ENCODE measurements around the gene SMC5.
"Not testable (repeated sequence)": the region's sequence is repeated elsewhere in the genome, so short reads cannot be mapped to it uniquely, and the experiment has no call there.

Gene SMC5

GRCh38 chr9:70367305-70367930 lies 108.6 kb downstream of the SMC5 start:
- no peak for DNase-seq

DNA sequence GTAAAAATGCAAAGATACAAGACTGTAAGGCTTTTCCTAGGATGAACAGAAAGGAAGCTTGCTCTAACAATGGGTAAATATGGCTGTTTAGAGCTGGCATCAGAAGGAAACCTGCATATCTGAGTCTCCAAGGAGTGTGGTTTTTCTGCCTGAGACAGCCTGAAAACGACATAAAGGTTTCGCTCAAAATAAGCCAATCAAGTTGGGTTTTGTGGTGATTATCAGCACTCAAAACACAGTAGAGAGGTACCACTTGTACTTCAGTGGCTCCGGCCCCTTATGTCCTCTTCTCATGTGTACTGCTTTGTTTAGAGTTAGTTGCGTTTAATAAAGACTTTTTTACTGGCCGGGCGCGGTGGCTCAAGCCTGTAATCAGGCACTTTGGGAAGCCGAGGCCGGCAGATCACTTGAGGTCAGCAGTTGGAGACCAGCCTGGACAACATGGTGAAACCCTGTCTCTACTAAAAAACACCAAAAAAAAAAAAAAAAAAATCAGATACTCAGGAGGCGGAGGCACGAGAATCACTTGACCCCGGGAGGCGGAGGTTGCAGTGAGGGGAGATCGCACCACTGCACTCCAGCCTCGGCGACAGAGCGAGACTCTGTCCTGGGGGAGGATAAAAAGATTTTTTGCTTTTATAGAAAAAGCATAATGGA lies 116.3 kb downstream of the SMC5 start:
- no peak for DNase-seq

DNA sequence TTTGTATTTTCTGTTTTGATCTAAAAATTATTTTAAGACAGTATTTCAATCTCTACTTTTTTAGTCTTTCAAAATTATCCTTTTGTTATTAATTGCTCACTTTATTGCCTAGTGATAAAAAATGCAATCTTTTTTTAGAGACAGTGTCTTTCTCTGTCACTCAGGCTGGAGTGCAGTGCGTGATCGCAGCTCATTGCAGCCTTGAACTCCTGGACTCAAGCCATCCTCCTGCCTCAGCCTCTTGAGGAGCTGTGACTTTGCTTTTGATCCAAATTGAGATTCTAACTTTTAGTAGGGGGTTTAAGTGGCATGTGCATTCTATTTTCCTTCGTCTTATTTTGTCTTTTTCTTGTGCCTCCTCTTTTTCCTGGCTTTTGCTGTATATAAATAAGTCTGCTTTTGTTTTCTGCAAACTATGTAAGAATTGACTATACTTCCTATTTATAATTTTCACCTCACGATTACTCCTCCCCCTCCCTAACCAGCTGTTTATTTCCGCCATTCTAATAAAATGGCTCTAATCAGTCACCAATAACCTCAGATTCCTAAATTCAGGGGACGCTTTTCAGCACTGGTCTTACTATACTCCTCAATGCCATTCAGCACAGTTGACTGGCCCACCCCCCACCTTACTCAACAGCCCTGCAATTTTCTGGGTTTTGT lies 123.4 kb downstream of the SMC5 start:
- no peak for DNase-seq

- DNase-seq: no peak
Observed at GRCh38 chr9:70382709-70383605, 124.2 kb downstream of the SMC5 start.

DNA sequence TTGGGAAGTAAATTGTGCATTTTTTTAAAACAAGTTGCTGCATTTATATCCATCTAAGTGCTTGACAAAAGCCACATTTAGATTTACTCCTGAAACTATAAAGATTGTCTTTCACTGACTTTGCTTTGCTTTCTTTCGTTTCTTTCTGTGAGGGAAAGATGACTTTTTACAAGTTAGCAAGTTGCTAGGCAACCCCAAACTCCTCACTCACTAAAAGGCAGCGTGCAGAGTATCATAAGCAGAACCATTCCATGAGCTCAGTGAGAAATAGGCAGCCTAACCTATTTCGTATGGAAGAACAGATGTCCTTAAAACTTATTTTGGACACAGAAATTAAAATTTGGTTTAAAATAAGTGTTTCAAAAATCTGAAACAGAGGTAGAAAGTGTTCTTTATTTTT lies 126.6 kb downstream of the SMC5 start:
- DNase-seq: no peak

GRCh38 chr9:70387663-70388062 lies 128.9 kb downstream of the SMC5 start:
- no peak for DNase-seq

GRCh38 chr9:70389188-70389587 lies 130.4 kb downstream of the SMC5 start:
- DNase-seq: no peak

DNA sequence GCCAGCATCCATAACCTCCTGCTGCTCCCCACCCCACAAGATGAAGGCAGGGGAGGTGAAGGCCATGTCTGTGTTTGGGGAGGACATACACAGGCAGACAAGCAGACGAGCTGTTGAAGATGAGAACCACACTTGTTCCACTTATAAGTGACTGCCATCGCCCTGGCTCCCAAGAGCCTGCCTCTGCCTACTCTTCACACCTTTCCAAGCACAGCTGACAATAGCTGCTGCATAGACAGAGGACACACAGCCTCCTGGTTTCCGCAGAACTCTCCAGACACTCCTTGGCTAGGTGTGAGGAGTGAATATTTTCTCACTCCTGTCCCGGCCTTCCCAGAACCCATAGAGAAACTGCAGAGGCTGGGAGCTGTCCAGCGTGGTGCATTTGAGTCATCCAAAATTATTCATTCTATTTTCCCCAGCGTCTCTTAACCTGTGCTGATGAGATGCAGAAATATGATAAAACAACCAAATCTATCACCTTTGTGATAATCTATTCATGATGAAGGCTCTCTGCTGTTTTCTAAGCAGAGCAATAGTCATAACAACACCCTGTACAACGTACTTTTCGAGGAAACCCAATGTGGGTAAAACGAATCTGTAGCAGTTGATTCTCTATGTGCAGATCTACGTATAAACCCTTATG lies 131.0 kb downstream of the SMC5 start:
- peak; percentile 31 for DNase-seq

GRCh38 chr9:70390933-70391341 lies 132.2 kb downstream of the SMC5 start:
- peak; percentile 12 for DNase-seq

DNA sequence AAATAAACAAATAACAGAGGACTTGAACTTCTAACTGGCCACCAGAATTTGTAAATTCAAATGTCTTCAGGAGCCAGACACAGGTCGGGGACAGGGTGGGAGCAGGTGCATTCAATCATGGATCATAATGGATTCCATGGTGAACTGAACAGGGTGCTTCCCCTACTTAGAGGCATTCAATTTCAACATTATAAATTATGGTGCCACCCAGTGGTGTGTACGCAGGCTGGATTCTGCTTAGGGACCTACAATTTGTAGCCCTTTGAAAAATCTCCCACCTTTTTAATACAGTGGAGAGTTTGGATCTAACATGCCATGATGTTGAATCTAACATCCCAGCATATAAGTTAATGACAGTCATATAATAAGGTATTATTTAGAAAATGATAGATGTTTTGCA lies 133.4 kb downstream of the SMC5 start:
- no peak for DNase-seq

DNA sequence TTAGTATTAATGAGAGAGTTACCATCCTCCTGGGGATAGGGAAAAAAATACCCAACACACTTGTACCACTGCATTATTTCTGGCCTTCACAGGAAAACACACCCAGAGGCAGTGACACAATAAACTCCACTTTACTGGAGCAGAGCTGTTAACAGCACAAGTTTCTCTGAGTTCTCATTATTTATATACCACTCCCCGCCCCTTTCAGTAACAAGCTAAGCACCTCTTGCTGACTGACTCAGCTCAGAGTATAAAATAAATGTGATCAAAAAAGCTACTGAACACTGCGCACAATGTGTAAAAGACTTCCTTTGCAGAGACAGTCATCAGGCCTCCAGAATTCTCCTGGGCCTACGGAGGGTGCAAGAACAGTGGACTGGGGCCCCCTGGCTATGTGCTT lies 134.1 kb downstream of the SMC5 start:
- DNase-seq: no peak

- no peak for DNase-seq
Observed at GRCh38 chr9:70395652-70396051, 136.9 kb downstream of the SMC5 start.

DNA sequence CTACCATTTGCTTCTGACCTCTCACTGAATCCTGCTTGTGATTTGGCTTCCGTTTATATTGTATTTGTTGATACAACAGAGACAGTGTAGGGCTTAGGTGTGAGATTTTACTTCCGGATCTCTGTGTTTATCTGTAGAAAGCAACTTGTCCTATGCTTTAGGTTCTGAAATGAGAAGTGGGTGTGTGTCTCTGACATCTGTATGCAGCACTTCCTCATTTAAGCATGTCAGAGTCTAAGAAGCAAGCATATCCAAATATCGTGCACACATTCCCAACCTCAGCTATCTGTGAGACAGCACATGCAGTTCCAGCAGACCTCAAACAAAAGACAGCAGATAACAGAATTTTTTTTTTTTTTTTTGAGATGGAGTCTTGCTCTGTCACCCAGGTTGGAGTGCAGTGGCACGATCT lies 139.4 kb downstream of the SMC5 start:
- DNase-seq: no peak

- no peak for DNase-seq
Observed at GRCh38 chr9:70399141-70399540, 140.4 kb downstream of the SMC5 start.

DNA sequence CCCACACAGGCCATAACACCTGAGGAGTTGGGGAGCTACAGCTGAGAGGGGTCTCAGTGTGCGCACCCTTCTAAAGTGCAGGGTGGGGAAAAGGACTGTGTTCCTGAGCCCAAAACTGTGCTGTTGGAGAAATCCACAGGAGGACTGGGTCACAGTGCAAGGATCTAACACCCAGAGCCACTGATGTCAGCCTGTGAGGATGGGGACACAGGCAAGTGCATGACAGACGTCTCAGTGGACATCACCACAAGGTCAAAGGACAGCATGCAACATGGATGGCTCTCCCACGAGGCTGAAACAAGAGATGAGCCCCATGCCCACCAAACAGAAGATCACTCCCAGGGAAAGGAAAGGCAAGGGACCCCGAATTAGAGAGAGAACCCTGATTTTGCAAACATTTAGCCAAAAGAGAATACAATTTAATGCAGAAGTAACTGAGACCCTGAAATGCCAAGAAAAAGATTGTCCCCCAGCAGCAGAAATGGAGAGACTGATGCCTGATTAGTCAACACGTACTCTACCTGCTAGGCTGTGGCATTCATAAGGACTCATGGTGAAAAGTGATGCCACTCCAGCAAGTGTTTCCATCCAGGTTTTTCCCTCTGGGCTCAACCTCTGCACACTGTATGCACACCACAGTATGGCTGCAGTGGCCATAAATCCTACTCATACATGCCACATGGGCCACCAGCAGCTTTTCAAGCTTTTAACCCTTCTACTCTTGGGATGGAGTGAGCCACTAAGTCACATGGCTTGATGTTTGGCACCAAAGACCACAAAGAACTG lies 141.5 kb downstream of the SMC5 start:
- DNase-seq: no peak

DNA sequence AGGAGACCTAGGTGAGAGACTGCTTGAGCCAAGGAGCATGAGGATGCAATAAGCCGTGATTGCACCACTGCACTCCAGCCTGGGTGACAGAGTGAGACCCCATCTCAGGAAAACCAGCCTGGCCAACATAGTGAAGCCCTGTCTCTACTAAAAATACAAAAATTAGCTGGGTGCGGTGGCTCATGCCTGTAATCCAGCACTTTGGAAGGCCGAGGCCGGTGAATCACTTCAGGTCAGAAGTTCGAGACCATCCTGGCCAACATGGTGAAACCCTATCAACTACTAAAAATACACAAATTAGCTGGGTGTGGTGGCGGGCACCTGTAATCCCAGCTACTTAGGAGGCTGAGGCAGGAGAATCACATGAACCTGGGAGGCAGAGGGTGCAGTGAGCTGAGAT lies 142.5 kb downstream of the SMC5 start:
- DNase-seq: not testable (repeated sequence)

- no peak for DNase-seq
Observed at GRCh38 chr9:70402213-70402612, 143.4 kb downstream of the SMC5 start.

DNA sequence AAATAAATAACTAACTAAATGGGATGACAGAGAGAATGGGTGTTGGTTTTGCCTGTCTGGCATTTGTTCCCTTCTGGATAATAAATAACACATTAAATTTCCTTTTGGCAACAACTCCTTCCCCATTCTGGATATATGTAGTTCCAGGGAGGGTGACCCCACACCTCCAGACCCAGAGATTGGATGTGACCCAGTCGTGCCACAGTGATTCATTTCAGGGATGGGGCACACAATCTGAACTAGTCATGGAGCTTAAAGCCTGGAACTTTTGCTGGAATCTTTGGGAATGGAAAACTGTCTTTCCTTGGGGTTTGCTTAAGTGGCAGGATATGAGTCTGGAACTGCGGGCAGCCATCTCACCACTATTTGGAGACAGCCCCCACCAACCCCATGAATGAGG lies 144.4 kb downstream of the SMC5 start:
- no peak for DNase-seq

- no peak for DNase-seq
Observed at GRCh38 chr9:70403618-70404025, 144.8 kb downstream of the SMC5 start.

DNA sequence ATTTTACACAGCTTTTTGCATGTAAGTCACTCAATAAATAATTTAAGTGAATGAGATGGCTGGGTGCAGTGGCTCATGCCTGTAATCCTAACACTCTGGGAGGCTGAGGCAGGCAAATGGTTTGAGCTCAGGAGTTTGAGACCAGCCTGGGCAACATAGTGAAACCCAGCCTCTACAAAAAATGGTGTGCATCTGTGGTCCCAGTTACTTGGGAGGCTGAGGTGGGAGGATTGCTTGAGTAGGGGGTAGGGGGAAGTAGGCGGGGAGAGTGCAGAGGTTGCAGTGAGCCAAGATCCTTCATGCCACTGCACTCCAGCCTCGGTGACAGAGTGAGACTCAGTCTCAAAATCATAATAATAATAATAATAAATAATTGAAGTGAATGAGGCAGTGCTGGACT lies 145.5 kb downstream of the SMC5 start:
- no peak for DNase-seq

All from fibroblast of skin of scalp (primary cell).